DND-41 (cell line): Measurements from ENCODE around the gene VWA8.

Source experiments
- CTCF ChIP-seq: IDR thresholded peaks from 2 replicates; pipeline ENCODE4 v1.5.1; 2012; ENCODE audit warnings: borderline replicate concordance, low read length, moderate library complexity, mild to moderate bottlenecking; ENCODE audit not compliant: poor library complexity, severe bottlenecking; ENCODE audit errors: extremely low read depth
- EZH2 ChIP-seq: IDR thresholded peaks from 3 replicates; pipeline ENCODE4 v1.6.1; 2012; ENCODE audit warnings: borderline replicate concordance, low read depth, mild to moderate bottlenecking, moderate library complexity, low read length, inconsistent platforms; ENCODE audit not compliant: severe bottlenecking

- TF ChIP-seq EZH2 (no peak), CTCF (no peak)
These were observed 264.5 kb downstream of the VWA8 start for GRCh38 chr13:41696163-41697003.
